ENCODE data around the gene RTP3. TPM values are rescaled to one million over a fixed set of nuclear protein-coding genes. Genes with fewer than 3 reads are reported as not detected.

Gene RTP3
- total RNA-seq, 1 experiment from 2014 or later: not detected

DNA sequence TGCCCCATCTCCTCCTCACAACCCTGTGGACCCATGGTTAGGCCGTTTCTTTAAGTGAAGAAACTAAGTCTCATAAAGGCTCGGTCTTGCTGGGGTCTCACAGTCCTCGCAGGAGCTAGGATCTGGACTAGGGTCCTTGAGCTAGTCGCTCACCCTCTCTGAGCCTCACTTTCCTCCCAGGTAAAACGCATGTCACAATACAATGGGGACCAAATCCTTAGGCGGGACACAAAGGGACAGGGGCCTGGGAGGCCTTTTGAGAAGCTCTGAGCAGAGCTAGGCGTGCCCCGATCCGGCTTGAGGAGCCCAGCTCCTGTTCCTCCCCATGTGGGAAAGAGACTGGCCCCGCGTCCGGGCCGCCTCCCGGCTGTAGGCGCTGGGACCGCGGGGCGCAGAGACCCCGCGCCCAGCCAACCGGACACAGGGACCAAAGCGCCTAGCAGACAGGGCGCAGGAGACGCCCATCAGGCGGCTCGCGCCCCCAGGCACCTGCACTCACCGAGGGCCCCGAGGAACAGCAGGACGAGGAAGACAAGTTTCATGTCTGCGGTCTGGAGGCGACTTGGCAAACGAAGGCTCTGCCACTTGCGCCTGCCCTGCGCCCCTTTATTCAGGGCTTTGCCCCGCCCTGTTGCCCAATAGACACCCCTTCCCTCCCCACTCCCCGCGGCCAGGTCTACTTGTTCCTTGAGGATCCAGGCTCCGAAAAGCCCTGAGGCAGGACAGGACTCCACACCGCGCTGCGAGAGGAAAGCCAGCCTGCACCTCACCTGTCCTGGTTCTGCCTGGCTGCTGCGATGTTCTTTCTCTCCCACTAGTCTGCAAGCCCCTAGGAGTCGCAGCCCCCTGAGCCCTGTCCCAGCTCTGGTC lies 33.2 kb upstream of the RTP3 start, which contains the start of gene LTF:
LTF (minus strand) TSS at position 580 of the 870 bp plus-strand sequence; CDS start at position 542, 38 bp downstream.
- Histone ChIP-seq H3K9me3 (ENCODE audit: control insufficient read depth in 1 of 2, insufficient read depth in 1 of 2, low read depth in 1 of 2, low read length in 2 of 2) (no peaks in the 10 kb centered on the region), H3K4me1 (ENCODE audit: control insufficient read depth in 1 of 2, insufficient read depth in 2 of 2, low read length in 2 of 2) (no peaks in the 10 kb centered on the region; a peak in 1 of 4 replicates), H3K27me3 (ENCODE audit: insufficient read depth, low read length) (peaks cover 16% of the 10 kb centered on the region), H3K9me2 (ENCODE audit: insufficient read depth) (no peaks in the 10 kb centered on the region), H3K4me2 (ENCODE audit: low read length) (no peak within 1 kb of the TSS), H3K36me3 (ENCODE audit: control insufficient read depth in 1 of 2, insufficient read depth in 2 of 2, low read length in 2 of 2) (no peaks in the 10 kb centered on the region), H3K27ac (ENCODE audit: low read depth, low read length) (no peak within 1 kb of the TSS), H4K20me1 (ENCODE audit: insufficient read depth) (no peaks in the 10 kb centered on the region), H2AFZ (ENCODE audit: low read depth, low read length, poor library complexity, severe bottlenecking) (no peak within 1 kb of the TSS), H3K79me2 (ENCODE audit: insufficient read depth, low read length) (no peaks in the 10 kb centered on the region), H3K4me3 (replicated peaks in 1 of 2; ENCODE audit: low read depth in 1 of 2, low read length in 2 of 2) (no peak within 1 kb of the TSS), H3K9ac (ENCODE audit: low read length) (no peak within 1 kb of the TSS)
- no TSS peak for BruUV-seq (replicated peaks)
- POLR2A ChIA-PET: no interaction called here
- TF ChIP-seq TCF7L2 (IDR thresholded peaks at IDR 0.05; ENCODE audit: borderline replicate concordance, extremely low read depth, insufficient read depth, insufficient read length): no peak
- no peak for TF ChIP-seq ELF1 (IDR thresholded peaks at IDR 0.05; ENCODE audit: borderline replicate concordance, low read depth)
- TF ChIP-seq CBX3 (IDR thresholded peaks at IDR 0.05; ENCODE audit: low read depth): no peak
- TF ChIP-seq EZH2phosphoT487 (IDR thresholded peaks at IDR 0.05; ENCODE audit: borderline replicate concordance): no peak
- TF ChIP-seq SP1 (IDR thresholded peaks at IDR 0.05; ENCODE audit: low read depth): no peak
- TF ChIP-seq POLR2AphosphoS5 (IDR thresholded peaks at IDR 0.05; ENCODE audit: low read depth, low read length): no peak
- no peak for TF ChIP-seq CEBPB (IDR thresholded peaks at IDR 0.05; ENCODE audit: low read depth)
- TF ChIP-seq ZFX (IDR thresholded peaks at IDR 0.05): no peak
- TF ChIP-seq, protein P1, sequence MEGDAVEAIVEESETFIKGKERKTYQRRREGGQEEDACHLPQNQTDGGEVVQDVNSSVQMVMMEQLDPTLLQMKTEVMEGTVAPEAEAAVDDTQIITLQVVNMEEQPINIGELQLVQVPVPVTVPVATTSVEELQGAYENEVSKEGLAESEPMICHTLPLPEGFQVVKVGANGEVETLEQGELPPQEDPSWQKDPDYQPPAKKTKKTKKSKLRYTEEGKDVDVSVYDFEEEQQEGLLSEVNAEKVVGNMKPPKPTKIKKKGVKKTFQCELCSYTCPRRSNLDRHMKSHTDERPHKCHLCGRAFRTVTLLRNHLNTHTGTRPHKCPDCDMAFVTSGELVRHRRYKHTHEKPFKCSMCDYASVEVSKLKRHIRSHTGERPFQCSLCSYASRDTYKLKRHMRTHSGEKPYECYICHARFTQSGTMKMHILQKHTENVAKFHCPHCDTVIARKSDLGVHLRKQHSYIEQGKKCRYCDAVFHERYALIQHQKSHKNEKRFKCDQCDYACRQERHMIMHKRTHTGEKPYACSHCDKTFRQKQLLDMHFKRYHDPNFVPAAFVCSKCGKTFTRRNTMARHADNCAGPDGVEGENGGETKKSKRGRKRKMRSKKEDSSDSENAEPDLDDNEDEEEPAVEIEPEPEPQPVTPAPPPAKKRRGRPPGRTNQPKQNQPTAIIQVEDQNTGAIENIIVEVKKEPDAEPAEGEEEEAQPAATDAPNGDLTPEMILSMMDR (IDR thresholded peaks at IDR 0.05 in 2 of 3, conservative IDR thresholded peaks at IDR 0.05 in 1 of 3; ENCODE audit: borderline replicate concordance in 1 of 3, insufficient read depth in 1 of 3, low read depth in 2 of 3, low read length in 2 of 3): no peak
- TF ChIP-seq SRF (IDR thresholded peaks at IDR 0.05; ENCODE audit: low read depth): no peak
- RAD21 ChIA-PET (ENCODE audit: low non-redundant PET in 1 of 2, low total read pairs in 2 of 2, uncharacterized antibody in 2 of 2, unreplicated experiment in 2 of 2): no interaction called here
- DNase-seq (ENCODE audit: low read depth, low spot score) (no peak), ATAC-seq (no peak)
- CTCF ChIA-PET: no interaction called here
- intact Hi-C loops (cut with micrococcal nuclease): no loop called here
